Measurements from ENCODE around the gene TMEM191C. TPM values are rescaled to one million over a fixed set of nuclear protein-coding genes. Genes with fewer than 3 reads are reported as not detected.
A peak's percentile ranks its signal among the peaks of the same experiment; 100 is the strongest.

The TMEM191C gene
- total and polyA plus RNA-seq, 7 donors, result 0.01 to 0.34 (median 0.06) TPM; not detected in 3

DNA sequence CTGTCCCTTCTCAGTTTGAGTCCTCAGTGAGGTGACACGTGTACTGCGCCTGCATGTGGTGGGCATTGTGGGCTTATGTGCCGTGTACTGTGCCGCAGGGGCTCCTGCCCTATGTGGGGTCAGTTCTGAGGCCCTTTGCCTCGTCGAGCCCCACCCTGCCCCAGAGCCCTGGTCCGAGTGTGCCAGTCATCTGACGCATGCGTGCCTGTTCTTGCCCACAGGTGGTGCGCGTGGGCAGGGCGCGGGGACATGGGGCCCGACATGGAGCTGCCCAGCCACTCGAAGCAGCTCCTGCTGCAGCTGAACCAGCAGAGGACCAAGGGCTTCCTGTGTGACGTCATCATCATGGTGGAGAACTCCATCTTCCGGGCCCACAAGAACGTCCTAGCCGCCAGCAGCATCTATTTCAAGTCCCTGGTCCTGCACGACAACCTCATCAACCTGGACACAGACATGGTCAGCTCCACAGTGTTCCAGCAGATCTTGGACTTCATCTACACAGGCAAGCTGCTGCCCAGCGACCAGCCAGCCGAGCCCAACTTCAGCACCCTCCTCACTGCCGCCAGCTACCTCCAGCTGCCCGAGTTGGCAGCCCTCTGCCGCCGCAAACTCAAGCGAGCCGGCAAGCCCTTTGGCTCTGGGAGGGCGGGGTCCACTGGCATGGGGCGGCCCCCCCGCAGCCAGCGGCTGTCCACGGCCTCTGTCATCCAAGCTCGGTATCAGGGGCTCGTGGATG, 22.3 kb upstream of the TMEM191C start:
- no peak for TF ChIP-seq CTCF (IDR thresholded peaks at IDR 0.05)
- Histone ChIP-seq H3K4me3 (no peak overlapping the region), H3K4me1 (peaks cover 7% of the 10 kb centered on the region), H3K9me3 (no peaks in the 10 kb centered on the region), H3K27me3 (ENCODE audit: insufficient read depth in 3 of 3, low read length in 2 of 3) (no peaks in the 10 kb centered on the region), H3K36me3 (ENCODE audit: insufficient read depth in 1 of 2, low read depth in 1 of 2) (peaks cover 0 to 26% of the 10 kb centered on the region in 2 donors), H3K27ac (no peak overlapping the region)
- intact Hi-C loops (cut with DNase I), result no loop called here
- ATAC-seq (no peak), DNase-seq (peak; percentile 7 to 47)
- WGBS, 3 donors, result 64 to 83% (median 76%) methylated on average over 35 of the region's 35 CpGs

- H3K4me3 ChIP-seq, result no peak overlapping the region
- ATAC-seq (no peak), DNase-seq (peak; percentile 11 to 50)
- no peaks in the 10 kb centered on the region for H3K27me3 ChIP-seq (ENCODE audit: insufficient read depth in 3 of 3, low read length in 2 of 3)
- H3K27ac ChIP-seq, result no peak overlapping the region
- intact Hi-C loops (cut with DNase I), result no loop called here
- H3K36me3 ChIP-seq (ENCODE audit: insufficient read depth in 1 of 2, low read depth in 1 of 2), result peaks cover 0 to 26% of the 10 kb centered on the region in 2 donors
- WGBS, 3 donors, result 84 to 86% (median 85%) methylated on average over 23 to 27 of the region's 27 CpGs
- no peak for TF ChIP-seq CTCF (IDR thresholded peaks at IDR 0.05)
- peaks cover 7% of the 10 kb centered on the region for H3K4me1 ChIP-seq
- H3K9me3 ChIP-seq, result no peaks in the 10 kb centered on the region
Observed at GRCh38 chr22:21445437-21446127, 21.6 kb upstream of the TMEM191C start.

- Histone ChIP-seq H3K27ac (no peak overlapping the region), H3K4me1 (peaks cover 7% of the 10 kb centered on the region), H3K27me3 (ENCODE audit: insufficient read depth in 3 of 3, low read length in 2 of 3) (no peaks in the 10 kb centered on the region), H3K36me3 (ENCODE audit: insufficient read depth in 1 of 2, low read depth in 1 of 2) (peaks cover 0 to 26% of the 10 kb centered on the region in 2 donors), H3K9me3 (no peaks in the 10 kb centered on the region), H3K4me3 (no peak overlapping the region)
- intact Hi-C loops (cut with DNase I), result no loop called here
- ATAC-seq (no peak), DNase-seq (peak; percentile 9 to 37)
- 96 to 97% (median 96%) methylated on average over 49 of the region's 49 CpGs for WGBS, 3 donors
- TF ChIP-seq CTCF (IDR thresholded peaks at IDR 0.05), result no peak
Observed at GRCh38 chr22:21446128-21446826, 20.9 kb upstream of the TMEM191C start.

DNA sequence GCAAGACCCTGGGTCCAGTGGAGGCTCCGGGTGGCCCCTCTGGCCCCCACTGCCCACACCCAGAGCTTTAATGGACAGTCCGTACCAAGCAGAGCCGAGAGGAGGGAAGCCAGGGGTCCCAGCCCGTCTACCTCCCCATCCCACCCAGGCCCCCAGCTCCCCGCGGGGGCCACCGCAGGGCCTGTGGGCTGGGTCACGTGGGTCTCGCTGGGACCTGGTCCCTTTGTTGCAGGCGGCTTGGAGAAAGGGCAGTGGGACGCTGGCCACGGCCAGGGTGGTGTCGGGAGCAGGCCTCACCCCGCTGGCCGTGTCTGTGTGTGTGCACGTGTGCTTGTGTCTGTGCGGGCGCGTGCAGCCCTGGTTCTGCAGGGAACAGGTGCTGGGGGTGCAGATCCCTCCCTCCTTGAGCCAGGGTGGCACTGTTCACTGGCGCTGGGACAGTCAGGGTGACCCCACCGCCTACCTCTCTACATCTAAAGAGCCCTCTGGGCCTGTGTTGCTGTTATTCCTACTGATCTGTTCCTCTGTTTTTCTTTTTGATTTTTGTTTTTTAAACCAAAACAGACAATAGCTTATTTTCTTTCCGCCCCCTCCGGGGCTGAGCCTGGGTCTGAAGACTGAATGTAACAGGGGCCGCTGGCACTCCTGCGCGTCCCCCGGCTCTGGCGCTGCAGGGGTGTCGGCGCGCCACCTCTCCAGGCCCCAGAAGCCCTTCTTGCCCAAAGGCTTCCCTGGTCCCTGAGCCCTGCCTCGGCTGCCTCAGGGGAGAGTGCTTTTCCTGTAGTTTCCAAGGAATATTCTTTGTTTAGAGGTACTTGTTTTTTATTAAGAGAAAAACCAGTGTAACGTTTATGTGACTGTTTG, 20.1 kb upstream of the TMEM191C start:
- Histone ChIP-seq H3K27me3 (ENCODE audit: insufficient read depth in 3 of 3, low read length in 2 of 3) (no peaks in the 10 kb centered on the region), H3K9me3 (no peaks in the 10 kb centered on the region), H3K27ac (no peak overlapping the region), H3K36me3 (ENCODE audit: insufficient read depth in 1 of 2, low read depth in 1 of 2) (peaks cover 0 to 26% of the 10 kb centered on the region in 2 donors), H3K4me3 (no peak overlapping the region), H3K4me1 (peaks cover 7% of the 10 kb centered on the region)
- intact Hi-C loops (cut with DNase I), result no loop called here
- DNase-seq (peak in 1 of 2 donors; percentile 5), ATAC-seq (no peak)
- 94 to 97% (median 95%) methylated on average over 29 to 33 of the region's 33 CpGs for WGBS, 3 donors
- TF ChIP-seq CTCF (IDR thresholded peaks at IDR 0.05), result no peak

All from psoas muscle (tissue), 8 donors.